NB4 (cell line): ENCODE data around the gene CLIP3.

Source experiments
- DNase-seq: peaks from one replicate; pipeline ENCODE4 v3.0.0; 2010; ENCODE audit warnings: low read depth
- H3K4me3 ChIP-seq: one replicate; pipeline ENCODE4 v1.5.1; 2011; ENCODE audit warnings: mild to moderate bottlenecking, low read depth, low read length, moderate library complexity
- MYC ChIP-seq: IDR thresholded peaks from 2 replicates; pipeline ENCODE4 v1.6.1; 2011; ENCODE audit warnings: low read depth, low read length
- POLR2A ChIP-seq: IDR thresholded peaks from 2 replicates; pipeline ENCODE4 v1.6.1; 2011; ENCODE audit warnings: mild to moderate bottlenecking; ENCODE audit not compliant: insufficient read length; ENCODE audit errors: extremely low read depth
- TF ChIP-seq, protein P1 (sequence below): IDR thresholded peaks from 2 replicates; pipeline ENCODE4 v1.6.1; 2011; ENCODE audit warnings: low read depth, low read length
- TF ChIP-seq, protein P2 (sequence below): IDR thresholded peaks from one replicate; pipeline ENCODE4 v1.5.1; 2012; ENCODE audit warnings: low read depth, low read length

Gene CLIP3, protein sequence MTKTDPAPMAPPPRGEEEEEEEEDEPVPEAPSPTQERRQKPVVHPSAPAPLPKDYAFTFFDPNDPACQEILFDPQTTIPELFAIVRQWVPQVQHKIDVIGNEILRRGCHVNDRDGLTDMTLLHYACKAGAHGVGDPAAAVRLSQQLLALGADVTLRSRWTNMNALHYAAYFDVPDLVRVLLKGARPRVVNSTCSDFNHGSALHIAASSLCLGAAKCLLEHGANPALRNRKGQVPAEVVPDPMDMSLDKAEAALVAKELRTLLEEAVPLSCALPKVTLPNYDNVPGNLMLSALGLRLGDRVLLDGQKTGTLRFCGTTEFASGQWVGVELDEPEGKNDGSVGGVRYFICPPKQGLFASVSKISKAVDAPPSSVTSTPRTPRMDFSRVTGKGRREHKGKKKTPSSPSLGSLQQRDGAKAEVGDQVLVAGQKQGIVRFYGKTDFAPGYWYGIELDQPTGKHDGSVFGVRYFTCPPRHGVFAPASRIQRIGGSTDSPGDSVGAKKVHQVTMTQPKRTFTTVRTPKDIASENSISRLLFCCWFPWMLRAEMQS

DNA sequence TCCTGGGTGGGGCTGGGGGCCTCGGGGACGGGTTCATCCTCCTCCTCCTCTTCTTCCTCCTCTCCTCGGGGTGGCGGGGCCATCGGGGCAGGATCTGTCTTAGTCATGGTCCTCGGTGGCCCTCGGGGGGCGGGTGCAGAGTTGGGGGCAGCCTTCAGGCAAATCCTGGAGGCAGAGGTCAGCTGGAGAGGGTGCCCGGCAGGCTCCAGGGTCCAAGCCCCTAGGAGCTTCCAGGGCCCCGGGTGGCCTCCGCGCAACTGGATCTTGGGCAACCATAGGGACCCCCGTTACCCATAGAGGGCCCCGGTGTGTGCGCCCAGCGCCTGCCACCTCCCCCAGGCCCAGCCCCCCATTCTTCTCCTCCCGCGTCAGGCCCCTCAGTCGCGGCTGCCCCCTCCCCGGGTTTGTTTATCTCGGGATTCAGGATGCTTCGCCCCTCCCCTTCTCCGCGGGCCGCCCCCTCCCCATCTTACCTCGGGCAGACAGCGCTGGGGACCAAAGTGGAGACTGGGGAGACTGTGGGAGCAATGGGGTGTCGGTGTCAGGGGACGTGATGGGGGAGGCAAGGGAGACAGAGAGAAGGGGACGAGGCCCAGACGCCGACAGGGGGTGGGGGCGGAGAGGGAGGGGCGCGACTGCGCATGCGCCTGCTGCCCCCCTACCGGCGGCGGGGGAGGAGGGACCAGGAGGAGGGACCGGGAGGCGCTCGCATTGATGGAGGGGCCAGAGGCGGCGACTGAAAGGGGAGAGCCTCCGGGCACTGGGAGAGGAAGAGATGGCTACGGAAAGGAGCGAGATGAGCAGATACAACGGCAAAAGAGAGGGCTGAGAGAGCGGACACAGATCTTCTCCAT lies at the start of gene CLIP3:
CLIP3 (minus strand) TSS at position 623 of the 854 bp plus-strand sequence; CDS start at position 107, 516 bp downstream.
- no peak for DNase-seq
- H3K4me3 ChIP-seq: no peak within 1 kb of the TSS
- TF ChIP-seq MYC (no peak), POLR2A (no peak)
- TF ChIP-seq, protein P1, sequence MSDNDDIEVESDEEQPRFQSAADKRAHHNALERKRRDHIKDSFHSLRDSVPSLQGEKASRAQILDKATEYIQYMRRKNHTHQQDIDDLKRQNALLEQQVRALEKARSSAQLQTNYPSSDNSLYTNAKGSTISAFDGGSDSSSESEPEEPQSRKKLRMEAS: no peak
- TF ChIP-seq, protein P2, sequence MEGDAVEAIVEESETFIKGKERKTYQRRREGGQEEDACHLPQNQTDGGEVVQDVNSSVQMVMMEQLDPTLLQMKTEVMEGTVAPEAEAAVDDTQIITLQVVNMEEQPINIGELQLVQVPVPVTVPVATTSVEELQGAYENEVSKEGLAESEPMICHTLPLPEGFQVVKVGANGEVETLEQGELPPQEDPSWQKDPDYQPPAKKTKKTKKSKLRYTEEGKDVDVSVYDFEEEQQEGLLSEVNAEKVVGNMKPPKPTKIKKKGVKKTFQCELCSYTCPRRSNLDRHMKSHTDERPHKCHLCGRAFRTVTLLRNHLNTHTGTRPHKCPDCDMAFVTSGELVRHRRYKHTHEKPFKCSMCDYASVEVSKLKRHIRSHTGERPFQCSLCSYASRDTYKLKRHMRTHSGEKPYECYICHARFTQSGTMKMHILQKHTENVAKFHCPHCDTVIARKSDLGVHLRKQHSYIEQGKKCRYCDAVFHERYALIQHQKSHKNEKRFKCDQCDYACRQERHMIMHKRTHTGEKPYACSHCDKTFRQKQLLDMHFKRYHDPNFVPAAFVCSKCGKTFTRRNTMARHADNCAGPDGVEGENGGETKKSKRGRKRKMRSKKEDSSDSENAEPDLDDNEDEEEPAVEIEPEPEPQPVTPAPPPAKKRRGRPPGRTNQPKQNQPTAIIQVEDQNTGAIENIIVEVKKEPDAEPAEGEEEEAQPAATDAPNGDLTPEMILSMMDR: no peak

DNA sequence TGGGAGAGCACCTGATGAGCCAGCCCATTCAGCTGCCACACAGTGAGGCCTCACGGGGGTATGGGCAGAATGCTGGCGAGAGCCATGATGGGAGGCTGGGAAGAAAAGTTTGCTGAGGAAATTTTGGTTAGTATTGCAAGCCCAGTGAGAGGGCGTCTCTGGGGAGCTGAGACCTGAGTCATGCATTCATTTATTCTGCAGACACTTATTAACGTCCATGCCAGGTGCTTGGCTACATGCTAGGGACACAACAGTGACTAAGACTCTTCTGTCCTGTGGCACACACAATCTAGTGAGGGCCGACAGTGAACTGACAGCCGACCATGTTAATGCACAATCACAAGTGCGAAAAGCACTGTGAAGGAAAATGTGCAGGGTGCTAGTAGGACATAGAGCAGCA lies 49.2 kb upstream of the CLIP3 start:
- TF ChIP-seq, protein P1: no peak
- no peak for TF ChIP-seq POLR2A
- TF ChIP-seq MYC: no peak
- TF ChIP-seq, protein P2: no peak
- H3K4me3 ChIP-seq: no peak overlapping the region
- DNase-seq: no peak

DNA sequence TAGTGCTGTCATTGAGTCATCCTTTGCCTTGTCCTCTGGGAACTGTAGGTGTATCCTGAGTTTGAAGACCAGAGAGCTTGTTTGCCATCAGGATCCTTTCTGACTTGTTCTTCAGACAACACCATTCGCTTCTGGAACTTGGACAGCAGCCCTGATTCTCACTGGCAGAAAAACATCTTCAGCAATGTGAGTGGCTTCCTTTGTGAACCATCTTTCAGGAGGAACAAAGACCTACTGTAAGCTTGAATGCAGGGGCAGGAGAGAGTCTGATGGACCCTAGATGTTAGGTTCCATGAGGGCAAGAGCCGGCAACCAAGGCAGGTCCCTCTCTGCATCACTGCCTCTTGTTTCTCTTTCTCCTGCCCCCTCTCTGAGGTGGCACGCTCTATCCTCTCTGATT lies 48.7 kb upstream of the CLIP3 start:
- no peak overlapping the region for H3K4me3 ChIP-seq
- DNase-seq: no peak
- TF ChIP-seq, protein P1: no peak
- TF ChIP-seq POLR2A (no peak), MYC (no peak)
- TF ChIP-seq, protein P2: no peak

DNA sequence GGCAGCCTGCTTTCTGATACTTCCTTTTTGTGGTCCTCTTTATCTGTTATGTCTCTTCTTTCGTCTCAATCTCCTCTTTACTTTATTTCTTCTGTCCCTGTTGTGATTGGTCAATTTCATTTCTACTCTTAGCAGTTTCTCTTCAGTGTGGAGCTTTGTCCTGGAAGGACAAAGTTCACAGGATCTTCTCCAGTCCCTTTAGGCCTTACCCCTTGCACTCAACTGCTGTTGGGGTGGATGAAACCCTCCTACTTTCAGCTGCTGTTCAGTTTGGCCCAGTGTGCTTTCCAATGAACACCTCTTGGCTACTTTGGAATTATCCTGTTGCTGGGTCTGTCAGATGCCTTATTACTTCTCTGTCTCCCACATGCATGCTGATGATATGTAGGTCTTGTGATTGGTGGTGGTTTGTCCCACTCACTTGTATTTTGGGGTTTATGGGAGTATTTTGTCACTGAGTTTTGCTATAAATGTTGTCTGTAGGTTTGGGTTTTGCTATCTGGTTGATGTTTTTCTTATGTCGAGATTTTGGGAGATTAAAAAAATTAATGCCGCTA lies 46.8 kb upstream of the CLIP3 start:
- TF ChIP-seq, protein P1: no peak
- TF ChIP-seq POLR2A (no peak), MYC (no peak)
- TF ChIP-seq, protein P2: no peak
- DNase-seq: no peak
- H3K4me3 ChIP-seq: no peak overlapping the region

DNA sequence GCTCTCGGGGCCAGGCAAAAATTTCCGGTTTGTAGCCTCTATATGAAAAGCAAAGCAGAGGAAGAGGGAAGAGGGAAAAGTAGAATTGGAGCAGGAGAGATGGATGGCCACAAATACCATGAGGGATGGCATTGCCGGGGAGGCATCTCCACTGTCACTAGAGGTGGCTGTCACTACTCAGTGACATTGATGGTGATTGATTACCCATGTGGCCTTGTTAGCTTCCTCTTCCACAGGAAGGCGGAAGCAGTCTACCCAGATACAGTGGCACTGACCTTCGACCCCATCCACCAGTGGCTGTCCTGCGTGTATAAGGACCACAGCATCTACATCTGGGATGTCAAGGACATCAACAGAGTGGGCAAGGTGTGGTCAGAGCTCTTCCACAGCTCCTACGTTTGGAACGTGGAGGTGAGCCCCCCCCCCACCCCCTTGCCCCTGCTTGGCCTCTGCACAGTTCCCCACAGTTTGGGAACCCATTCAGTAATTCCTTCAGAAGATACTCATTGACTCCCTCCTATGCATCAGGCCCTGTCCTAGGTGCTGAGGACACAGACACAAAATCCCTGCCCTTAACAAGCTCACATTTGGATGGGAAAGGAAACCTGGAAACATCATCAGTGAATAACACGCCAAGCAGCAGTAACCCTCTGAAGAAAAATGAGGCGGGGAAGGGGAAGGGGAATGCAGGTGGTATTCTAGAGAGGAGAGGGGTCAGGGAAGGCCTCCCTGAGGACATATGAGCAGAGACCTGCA lies 40.6 kb upstream of the CLIP3 start:
- no peak overlapping the region for H3K4me3 ChIP-seq
- TF ChIP-seq, protein P2: no peak
- TF ChIP-seq MYC (no peak), POLR2A (no peak)
- no peak for DNase-seq
